ENCODE data around the gene HNRNPM. TPM values are rescaled to one million over a fixed set of nuclear protein-coding genes. Genes with fewer than 3 reads are reported as not detected.

HNRNPM gene
- total RNA-seq, 1 donor from 2014 or later: 59.0 TPM

DNA sequence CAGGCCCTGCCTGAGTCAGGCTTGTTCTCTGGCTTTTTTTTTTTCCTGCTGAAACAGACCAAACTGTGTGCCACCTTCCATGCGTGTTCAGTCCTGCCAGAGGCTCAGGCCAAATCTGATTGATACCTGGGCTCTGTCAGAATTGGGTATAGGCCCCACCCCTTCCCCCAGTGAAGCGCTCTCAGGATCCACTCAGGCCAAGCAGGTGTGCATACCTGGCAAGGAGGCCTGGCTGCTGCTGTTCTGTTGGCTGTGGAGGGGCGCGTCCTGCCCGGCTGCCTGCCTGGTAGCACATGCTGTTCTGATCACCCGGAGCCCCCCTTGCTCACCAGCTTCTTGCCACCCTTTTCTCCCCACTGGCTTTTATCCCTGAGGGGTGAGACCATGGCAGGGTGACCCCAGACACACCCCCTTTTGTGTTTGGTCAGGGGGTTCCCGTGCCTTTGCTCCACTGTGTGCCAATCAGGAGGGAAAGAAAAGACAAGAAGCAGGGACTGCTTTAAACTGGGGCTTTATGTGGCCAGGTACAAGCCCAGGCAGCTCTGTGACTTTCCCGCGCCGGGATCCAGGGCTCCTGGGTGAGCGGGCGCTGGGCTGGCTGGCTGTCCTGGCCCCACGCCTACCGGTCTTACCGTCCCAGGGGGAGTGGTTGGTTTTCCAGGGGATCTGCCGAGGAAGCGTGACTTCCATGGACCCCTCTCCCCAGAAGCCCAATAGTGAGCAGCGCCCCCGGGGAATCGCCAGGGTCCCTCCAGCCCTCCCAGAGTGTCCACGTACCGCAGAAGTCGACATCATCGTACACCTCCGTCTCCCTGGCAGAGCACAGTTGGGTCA, 45.0 kb downstream of the HNRNPM start:
- H3K27me3 ChIP-seq (ENCODE audit: control insufficient read depth in 3 of 3, insufficient read depth in 3 of 3, low read length in 3 of 3): no peaks in the 10 kb centered on the region
- peaks cover 44 to 47% (median 45%) of the 10 kb centered on the region in 3 donors for H3K36me3 ChIP-seq (ENCODE audit: control insufficient read depth in 3 of 3, insufficient read depth in 3 of 3, low read length in 3 of 3)
- H3K4me1 ChIP-seq (ENCODE audit: control insufficient read depth in 3 of 3, insufficient read depth in 3 of 3, low read length in 3 of 3): no peaks in the 10 kb centered on the region
- peak overlapping the region in 1 of 3 donors; percentile 25 for H3K9ac ChIP-seq (ENCODE audit: low read depth in 1 of 3, low read length in 3 of 3)
- H3K4me3 ChIP-seq (ENCODE audit: low read length in 3 of 3): no peak overlapping the region
- no peaks in the 10 kb centered on the region for H3K9me3 ChIP-seq (ENCODE audit: control insufficient read depth in 3 of 3, low read length in 3 of 3)
- no peak overlapping the region for H3K27ac ChIP-seq (ENCODE audit: low read depth, low read length)

- H3K4me1 ChIP-seq (ENCODE audit: control insufficient read depth in 3 of 3, insufficient read depth in 3 of 3, low read length in 3 of 3): no peaks in the 10 kb centered on the region
- no peaks in the 10 kb centered on the region for H3K27me3 ChIP-seq (ENCODE audit: control insufficient read depth in 3 of 3, insufficient read depth in 3 of 3, low read length in 3 of 3)
- no peak overlapping the region for H3K27ac ChIP-seq (ENCODE audit: low read depth, low read length)
- no peak overlapping the region for H3K9ac ChIP-seq (ENCODE audit: low read depth in 1 of 3, low read length in 3 of 3)
- no peaks in the 10 kb centered on the region for H3K9me3 ChIP-seq (ENCODE audit: control insufficient read depth in 3 of 3, low read length in 3 of 3)
- no peak overlapping the region for H3K4me3 ChIP-seq (ENCODE audit: low read length in 3 of 3)
- peaks cover 38 to 41% (median 39%) of the 10 kb centered on the region in 3 donors for H3K36me3 ChIP-seq (ENCODE audit: control insufficient read depth in 3 of 3, insufficient read depth in 3 of 3, low read length in 3 of 3)
Observed at GRCh38 chr19:8490395-8490760, 45.6 kb downstream of the HNRNPM start.

DNA sequence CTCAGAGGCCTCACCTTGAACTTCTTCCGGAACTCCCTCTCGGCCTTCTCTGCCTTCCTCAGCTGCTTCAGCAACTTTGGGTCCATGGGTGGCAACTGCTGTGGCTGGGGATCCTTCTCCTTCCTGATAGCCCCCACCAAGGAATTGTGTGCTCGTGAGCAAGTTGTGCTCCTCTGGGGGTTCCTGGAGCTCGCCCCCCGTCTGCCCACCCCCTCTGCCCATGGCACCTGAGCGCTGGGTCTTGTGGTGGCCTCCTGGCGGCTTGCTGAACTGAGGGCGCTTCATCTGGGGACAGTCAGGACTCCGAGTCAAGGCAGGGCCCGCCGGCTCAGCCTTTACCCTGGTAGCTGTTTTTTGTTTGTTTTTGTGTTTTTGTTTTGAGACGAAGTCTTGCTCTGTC, 46.1 kb downstream of the HNRNPM start:
- Histone ChIP-seq H3K27ac (ENCODE audit: low read depth, low read length) (no peak overlapping the region), H3K4me1 (ENCODE audit: control insufficient read depth in 3 of 3, insufficient read depth in 3 of 3, low read length in 3 of 3) (no peaks in the 10 kb centered on the region), H3K27me3 (ENCODE audit: control insufficient read depth in 3 of 3, insufficient read depth in 3 of 3, low read length in 3 of 3) (no peaks in the 10 kb centered on the region), H3K4me3 (ENCODE audit: low read length in 3 of 3) (no peak overlapping the region), H3K36me3 (ENCODE audit: control insufficient read depth in 3 of 3, insufficient read depth in 3 of 3, low read length in 3 of 3) (peaks cover 33 to 36% (median 34%) of the 10 kb centered on the region in 3 donors), H3K9me3 (ENCODE audit: control insufficient read depth in 3 of 3, low read length in 3 of 3) (no peaks in the 10 kb centered on the region), H3K9ac (ENCODE audit: low read depth in 1 of 3, low read length in 3 of 3) (no peak overlapping the region)

- Histone ChIP-seq H3K4me1 (ENCODE audit: control insufficient read depth in 3 of 3, insufficient read depth in 3 of 3, low read length in 3 of 3) (no peaks in the 10 kb centered on the region), H3K36me3 (ENCODE audit: control insufficient read depth in 3 of 3, insufficient read depth in 3 of 3, low read length in 3 of 3) (peaks cover 26 to 29% (median 27%) of the 10 kb centered on the region in 3 donors), H3K9me3 (ENCODE audit: control insufficient read depth in 3 of 3, low read length in 3 of 3) (no peaks in the 10 kb centered on the region), H3K27me3 (ENCODE audit: control insufficient read depth in 3 of 3, insufficient read depth in 3 of 3, low read length in 3 of 3) (no peaks in the 10 kb centered on the region), H3K9ac (ENCODE audit: low read depth in 1 of 3, low read length in 3 of 3) (no peak overlapping the region), H3K27ac (ENCODE audit: low read depth, low read length) (no peak overlapping the region), H3K4me3 (ENCODE audit: low read length in 3 of 3) (no peak overlapping the region)
Observed at GRCh38 chr19:8491574-8491973, 46.8 kb downstream of the HNRNPM start.

GRCh38 chr19:8494158-8494557, 49.4 kb downstream of the HNRNPM start:
- Histone ChIP-seq H3K27ac (ENCODE audit: low read depth, low read length) (no peak overlapping the region), H3K27me3 (ENCODE audit: control insufficient read depth in 3 of 3, insufficient read depth in 3 of 3, low read length in 3 of 3) (no peaks in the 10 kb centered on the region), H3K9ac (ENCODE audit: low read depth in 1 of 3, low read length in 3 of 3) (no peak overlapping the region), H3K4me1 (ENCODE audit: control insufficient read depth in 3 of 3, insufficient read depth in 3 of 3, low read length in 3 of 3) (no peaks in the 10 kb centered on the region), H3K36me3 (ENCODE audit: control insufficient read depth in 3 of 3, insufficient read depth in 3 of 3, low read length in 3 of 3) (peaks cover under 1 to 4% (median 3%) of the 10 kb centered on the region in 3 donors), H3K9me3 (ENCODE audit: control insufficient read depth in 3 of 3, low read length in 3 of 3) (no peaks in the 10 kb centered on the region), H3K4me3 (ENCODE audit: low read length in 3 of 3) (no peak overlapping the region)

GRCh38 chr19:8498295-8498694, 53.5 kb downstream of the HNRNPM start:
- no peaks in the 10 kb centered on the region for H3K27me3 ChIP-seq (ENCODE audit: control insufficient read depth in 3 of 3, insufficient read depth in 3 of 3, low read length in 3 of 3)
- H3K9me3 ChIP-seq (ENCODE audit: control insufficient read depth in 3 of 3, low read length in 3 of 3): no peaks in the 10 kb centered on the region
- H3K36me3 ChIP-seq (ENCODE audit: control insufficient read depth in 3 of 3, insufficient read depth in 3 of 3, low read length in 3 of 3): no peaks in the 10 kb centered on the region
- H3K4me3 ChIP-seq (ENCODE audit: low read length in 3 of 3): no peak overlapping the region
- no peaks in the 10 kb centered on the region for H3K4me1 ChIP-seq (ENCODE audit: control insufficient read depth in 3 of 3, insufficient read depth in 3 of 3, low read length in 3 of 3)
- no peak overlapping the region for H3K27ac ChIP-seq (ENCODE audit: low read depth, low read length)
- H3K9ac ChIP-seq (ENCODE audit: low read depth in 1 of 3, low read length in 3 of 3): no peak overlapping the region

GRCh38 chr19:8499048-8499833, 54.5 kb downstream of the HNRNPM start:
- H3K27ac ChIP-seq (ENCODE audit: low read depth, low read length): no peak overlapping the region
- H3K9me3 ChIP-seq (ENCODE audit: control insufficient read depth in 3 of 3, low read length in 3 of 3): no peaks in the 10 kb centered on the region
- H3K36me3 ChIP-seq (ENCODE audit: control insufficient read depth in 3 of 3, insufficient read depth in 3 of 3, low read length in 3 of 3): no peaks in the 10 kb centered on the region
- H3K9ac ChIP-seq (ENCODE audit: low read depth in 1 of 3, low read length in 3 of 3): no peak overlapping the region
- H3K4me3 ChIP-seq (ENCODE audit: low read length in 3 of 3): no peak overlapping the region
- no peaks in the 10 kb centered on the region for H3K4me1 ChIP-seq (ENCODE audit: control insufficient read depth in 3 of 3, insufficient read depth in 3 of 3, low read length in 3 of 3)
- H3K27me3 ChIP-seq (ENCODE audit: control insufficient read depth in 3 of 3, insufficient read depth in 3 of 3, low read length in 3 of 3): no peaks in the 10 kb centered on the region

DNA sequence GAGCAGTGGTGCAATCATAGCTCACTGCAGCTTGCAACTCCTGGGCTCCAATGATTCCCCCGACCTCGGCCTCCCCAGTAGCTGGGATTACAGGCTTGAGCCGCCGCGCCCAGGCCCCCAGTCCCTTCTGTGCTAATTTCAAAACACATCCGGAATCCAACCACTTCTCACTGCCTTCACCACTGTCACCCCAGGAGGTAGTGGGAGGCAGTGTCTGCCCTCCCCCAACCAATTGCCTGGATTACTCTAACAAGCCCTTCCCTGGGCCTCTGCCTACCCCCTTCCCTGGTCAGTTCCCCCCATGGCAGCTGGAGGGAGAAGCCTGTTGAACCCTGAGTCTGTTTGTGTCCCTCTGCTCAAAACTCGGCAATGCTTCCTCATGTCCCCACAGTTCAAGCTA, 55.4 kb downstream of the HNRNPM start:
- H3K27ac ChIP-seq (ENCODE audit: low read depth, low read length): no peak overlapping the region
- no peak overlapping the region for H3K4me3 ChIP-seq (ENCODE audit: low read length in 3 of 3)

GRCh38 chr19:8501516-8501915, 56.7 kb downstream of the HNRNPM start:
- no peaks in the 10 kb centered on the region for H3K27me3 ChIP-seq (ENCODE audit: control insufficient read depth in 3 of 3, insufficient read depth in 3 of 3, low read length in 3 of 3)
- peaks cover 8 to 10% (median 9%) of the 10 kb centered on the region in 3 donors for H3K4me1 ChIP-seq (ENCODE audit: control insufficient read depth in 3 of 3, insufficient read depth in 3 of 3, low read length in 3 of 3)
- no peak overlapping the region for H3K27ac ChIP-seq (ENCODE audit: low read depth, low read length)
- H3K9me3 ChIP-seq (ENCODE audit: control insufficient read depth in 3 of 3, low read length in 3 of 3): no peaks in the 10 kb centered on the region
- no peak overlapping the region for H3K4me3 ChIP-seq (ENCODE audit: low read length in 3 of 3)
- H3K9ac ChIP-seq (ENCODE audit: low read depth in 1 of 3, low read length in 3 of 3): no peak overlapping the region
- no peaks in the 10 kb centered on the region for H3K36me3 ChIP-seq (ENCODE audit: control insufficient read depth in 3 of 3, insufficient read depth in 3 of 3, low read length in 3 of 3)

More for the DNA sequence above, 55.4 kb downstream of the HNRNPM start:
- Histone ChIP-seq H3K9me3 (ENCODE audit: control insufficient read depth in 3 of 3, low read length in 3 of 3) (no peaks in the 10 kb centered on the region), H3K27me3 (ENCODE audit: control insufficient read depth in 3 of 3, insufficient read depth in 3 of 3, low read length in 3 of 3) (no peaks in the 10 kb centered on the region), H3K9ac (ENCODE audit: low read depth in 1 of 3, low read length in 3 of 3) (no peak overlapping the region), H3K36me3 (ENCODE audit: control insufficient read depth in 3 of 3, insufficient read depth in 3 of 3, low read length in 3 of 3) (no peaks in the 10 kb centered on the region), H3K4me1 (ENCODE audit: control insufficient read depth in 3 of 3, insufficient read depth in 3 of 3, low read length in 3 of 3) (no peaks in the 10 kb centered on the region)

GRCh38 chr19:8501981-8502380, 57.2 kb downstream of the HNRNPM start:
- Histone ChIP-seq H3K4me1 (ENCODE audit: control insufficient read depth in 3 of 3, insufficient read depth in 3 of 3, low read length in 3 of 3) (peaks cover 8 to 13% (median 10%) of the 10 kb centered on the region in 3 donors), H3K36me3 (ENCODE audit: control insufficient read depth in 3 of 3, insufficient read depth in 3 of 3, low read length in 3 of 3) (no peaks in the 10 kb centered on the region), H3K9me3 (ENCODE audit: control insufficient read depth in 3 of 3, low read length in 3 of 3) (no peaks in the 10 kb centered on the region), H3K9ac (ENCODE audit: low read depth in 1 of 3, low read length in 3 of 3) (no peak overlapping the region), H3K27me3 (ENCODE audit: control insufficient read depth in 3 of 3, insufficient read depth in 3 of 3, low read length in 3 of 3) (no peaks in the 10 kb centered on the region), H3K4me3 (ENCODE audit: low read length in 3 of 3) (no peak overlapping the region), H3K27ac (ENCODE audit: low read depth, low read length) (no peak overlapping the region)
